Measurements from ENCODE around the gene OOSP3.

The OOSP3 gene

DNA sequence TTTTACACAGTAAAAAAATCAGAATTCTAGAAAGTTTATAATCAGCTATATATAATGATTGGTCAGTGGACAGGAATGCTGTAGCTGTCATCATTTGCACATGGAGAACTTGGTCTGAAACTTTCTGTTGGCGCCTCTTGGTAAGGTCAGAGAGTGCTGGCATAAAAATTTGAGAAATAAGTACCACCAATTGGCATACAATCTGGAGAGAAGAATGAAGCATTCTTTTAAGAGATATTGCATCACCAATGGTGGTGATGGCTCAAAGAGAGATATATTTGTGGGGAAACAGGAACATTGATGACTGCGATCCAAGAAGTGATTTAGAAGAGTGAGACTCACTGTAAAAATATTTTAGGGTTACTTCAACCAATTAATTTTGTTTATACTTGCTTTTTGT is 39.9 kb downstream of the OOSP3 start:
- H3K27me3 Mint-ChIP-seq (ENCODE audit: low read depth, poor library complexity): peaks cover 3% of the 10 kb centered on the region
- H3K4me1 Mint-ChIP-seq: no peaks in the 10 kb centered on the region
- TF ChIP-seq, protein P1, sequence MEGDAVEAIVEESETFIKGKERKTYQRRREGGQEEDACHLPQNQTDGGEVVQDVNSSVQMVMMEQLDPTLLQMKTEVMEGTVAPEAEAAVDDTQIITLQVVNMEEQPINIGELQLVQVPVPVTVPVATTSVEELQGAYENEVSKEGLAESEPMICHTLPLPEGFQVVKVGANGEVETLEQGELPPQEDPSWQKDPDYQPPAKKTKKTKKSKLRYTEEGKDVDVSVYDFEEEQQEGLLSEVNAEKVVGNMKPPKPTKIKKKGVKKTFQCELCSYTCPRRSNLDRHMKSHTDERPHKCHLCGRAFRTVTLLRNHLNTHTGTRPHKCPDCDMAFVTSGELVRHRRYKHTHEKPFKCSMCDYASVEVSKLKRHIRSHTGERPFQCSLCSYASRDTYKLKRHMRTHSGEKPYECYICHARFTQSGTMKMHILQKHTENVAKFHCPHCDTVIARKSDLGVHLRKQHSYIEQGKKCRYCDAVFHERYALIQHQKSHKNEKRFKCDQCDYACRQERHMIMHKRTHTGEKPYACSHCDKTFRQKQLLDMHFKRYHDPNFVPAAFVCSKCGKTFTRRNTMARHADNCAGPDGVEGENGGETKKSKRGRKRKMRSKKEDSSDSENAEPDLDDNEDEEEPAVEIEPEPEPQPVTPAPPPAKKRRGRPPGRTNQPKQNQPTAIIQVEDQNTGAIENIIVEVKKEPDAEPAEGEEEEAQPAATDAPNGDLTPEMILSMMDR (IDR thresholded peaks at IDR 0.05): no peak
- H3K36me3 Mint-ChIP-seq (ENCODE audit: low read depth): no peaks in the 10 kb centered on the region
- H3K4me3 Mint-ChIP-seq: no peak overlapping the region
- no peak for DNase-seq
- peaks cover 38% of the 10 kb centered on the region for H3K9me3 Mint-ChIP-seq
- H3K27ac Mint-ChIP-seq: no peak overlapping the region

DNA sequence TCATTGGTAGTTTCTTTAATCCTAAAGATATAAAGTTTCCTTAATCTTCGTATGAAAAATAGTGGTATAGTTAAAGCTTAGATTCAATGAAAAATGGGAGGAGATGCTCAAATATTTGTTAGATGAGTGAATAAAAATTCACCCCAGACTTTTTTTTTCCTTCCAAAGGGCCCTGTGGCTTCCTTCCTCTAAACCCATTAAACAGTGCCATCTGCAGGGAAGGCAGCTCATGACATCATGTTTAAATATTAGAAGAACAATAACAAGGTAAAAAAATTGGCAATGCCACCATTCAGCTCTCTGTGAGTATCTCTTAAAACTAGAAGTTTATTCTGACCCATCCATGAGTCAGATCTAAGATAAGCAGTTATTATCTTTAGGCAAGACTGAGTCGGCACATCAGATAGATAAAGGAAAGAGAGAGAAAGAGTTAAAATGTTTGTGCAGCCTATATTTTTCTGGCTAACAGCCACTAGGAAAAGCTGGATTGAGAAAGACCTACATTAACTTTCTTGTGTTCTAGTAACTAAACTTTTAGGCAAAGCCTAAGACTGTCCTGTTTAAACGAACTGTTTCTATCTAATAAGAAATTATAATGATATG is 40.5 kb downstream of the OOSP3 start:
- Mint-ChIP-seq H3K36me3 (ENCODE audit: low read depth) (peaks cover 4% of the 10 kb centered on the region), H3K27me3 (ENCODE audit: low read depth, poor library complexity) (peaks cover 3% of the 10 kb centered on the region), H3K27ac (no peak overlapping the region), H3K9me3 (peaks cover 43% of the 10 kb centered on the region), H3K4me3 (no peak overlapping the region), H3K4me1 (no peaks in the 10 kb centered on the region)
- TF ChIP-seq, protein P1 (IDR thresholded peaks at IDR 0.05): peak; percentile 46
- DNase-seq: peak; percentile 19

DNA sequence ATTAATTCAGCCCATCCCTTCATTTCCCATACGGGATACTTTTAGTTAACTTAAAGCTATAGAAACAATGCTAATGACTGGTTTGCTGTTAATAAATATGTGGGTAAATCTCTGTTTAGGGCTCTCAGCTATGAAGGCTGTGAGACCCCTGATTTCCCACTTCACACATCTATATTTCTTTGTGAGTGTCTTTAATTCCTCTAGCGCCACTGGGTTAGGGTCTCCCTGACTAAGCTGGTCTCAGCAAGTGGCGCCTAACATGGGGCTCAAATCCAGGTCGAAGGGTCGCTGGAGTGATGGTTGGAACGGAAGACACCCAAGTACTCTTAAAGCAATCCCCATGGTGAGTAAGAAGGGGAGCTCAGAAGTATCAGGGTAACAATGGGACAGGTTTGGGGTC is 45.2 kb downstream of the OOSP3 start:
- Mint-ChIP-seq H3K36me3 (ENCODE audit: low read depth) (peaks cover 8% of the 10 kb centered on the region), H3K9me3 (peaks cover 69% of the 10 kb centered on the region), H3K4me1 (no peaks in the 10 kb centered on the region), H3K27me3 (ENCODE audit: low read depth, poor library complexity) (no peaks in the 10 kb centered on the region), H3K4me3 (no peak overlapping the region), H3K27ac (no peak overlapping the region)
- TF ChIP-seq, protein P1 (IDR thresholded peaks at IDR 0.05): no peak
- peak; percentile 31 for DNase-seq

DNA sequence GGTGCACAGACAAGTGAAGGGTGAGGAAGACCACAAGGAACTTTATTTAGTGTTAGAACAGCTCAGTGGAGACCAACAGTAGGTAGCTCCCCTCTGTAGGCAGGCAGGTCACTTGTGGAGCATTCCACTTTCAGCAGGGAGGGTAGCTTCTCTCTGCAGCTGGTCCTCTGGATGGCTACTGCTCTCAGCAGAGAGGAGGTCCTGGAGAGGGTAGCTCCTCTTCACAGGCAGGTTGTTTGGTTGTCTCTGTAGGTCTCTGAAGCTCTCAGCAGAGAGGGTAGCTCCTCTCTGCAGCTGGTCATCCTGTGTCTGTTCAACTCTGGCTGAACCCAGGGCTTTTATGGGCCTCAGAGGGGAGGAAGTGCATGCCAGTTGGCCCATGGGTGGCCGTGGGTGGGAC is 53.1 kb downstream of the OOSP3 start:
- Mint-ChIP-seq H3K4me1 (no peaks in the 10 kb centered on the region), H3K36me3 (ENCODE audit: low read depth) (peaks cover 3% of the 10 kb centered on the region), H3K27me3 (ENCODE audit: low read depth, poor library complexity) (no peaks in the 10 kb centered on the region), H3K4me3 (no peak overlapping the region), H3K27ac (no peak overlapping the region), H3K9me3 (peaks cover 23% of the 10 kb centered on the region)
- TF ChIP-seq, protein P1 (IDR thresholded peaks at IDR 0.05): no peak
- no peak for DNase-seq

DNA sequence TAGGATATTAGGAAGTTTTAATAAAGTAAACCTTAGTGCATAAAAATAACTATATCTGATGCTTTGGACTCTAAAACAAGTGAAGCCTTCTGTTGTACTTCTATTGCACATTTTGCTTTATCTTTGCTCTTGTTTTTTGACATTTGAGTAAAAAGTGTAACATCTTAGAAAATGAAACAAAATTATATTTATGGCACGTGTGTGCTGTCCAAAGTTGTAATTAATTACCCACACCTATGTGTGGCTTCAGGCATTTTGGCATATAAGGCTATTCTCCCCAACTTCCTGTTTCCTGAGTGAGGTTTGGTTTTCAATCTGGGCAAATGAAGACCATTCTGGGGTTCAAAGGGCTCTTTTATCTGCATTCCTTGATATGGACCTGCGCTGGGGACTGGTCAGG is 59.5 kb downstream of the OOSP3 start, which contains the start of gene OOSP1:
Gene OOSP1, plus strand, starts transcription at position 301 of the 400 bp plus-strand sequence. Its CDS starts 23 bp downstream, at position 324.
- TF ChIP-seq, protein P1 (IDR thresholded peaks at IDR 0.05): no peak
- Mint-ChIP-seq H3K4me1 (no peaks in the 10 kb centered on the region), H3K9me3 (no peaks in the 10 kb centered on the region), H3K4me3 (no peak within 1 kb of the TSS), H3K27me3 (ENCODE audit: low read depth, poor library complexity) (peaks cover 7% of the 10 kb centered on the region), H3K36me3 (ENCODE audit: low read depth) (no peaks in the 10 kb centered on the region), H3K27ac (peak within 1 kb of the TSS; percentile 87)
- no peak for DNase-seq

DNA sequence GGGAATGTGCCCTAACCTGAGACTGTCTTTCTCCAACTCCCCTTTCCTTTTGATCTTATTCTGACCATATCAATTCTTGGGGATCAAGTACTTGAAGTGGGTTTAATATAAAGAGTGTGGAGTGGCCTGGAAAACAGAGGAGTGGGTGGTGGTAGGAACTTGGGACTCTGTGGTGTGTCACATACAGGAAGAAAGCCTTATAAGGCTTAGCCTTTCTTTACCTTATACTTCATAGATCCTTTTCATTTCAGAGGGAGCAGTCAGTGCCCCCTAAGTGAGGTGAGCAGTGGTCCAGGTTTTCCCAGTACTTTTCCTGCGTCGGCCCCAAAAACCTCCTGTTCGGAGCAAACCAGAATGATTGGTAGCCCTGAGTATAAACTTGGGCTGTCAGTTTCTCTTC is 60.1 kb downstream of the OOSP3 start:
- TF ChIP-seq, protein P1 (IDR thresholded peaks at IDR 0.05): no peak
- no peaks in the 10 kb centered on the region for H3K36me3 Mint-ChIP-seq (ENCODE audit: low read depth)
- H3K4me3 Mint-ChIP-seq: no peak overlapping the region
- peaks cover 9% of the 10 kb centered on the region for H3K27me3 Mint-ChIP-seq (ENCODE audit: low read depth, poor library complexity)
- no peak for DNase-seq
- H3K4me1 Mint-ChIP-seq: no peaks in the 10 kb centered on the region
- no peaks in the 10 kb centered on the region for H3K9me3 Mint-ChIP-seq
- no peak overlapping the region for H3K27ac Mint-ChIP-seq
